HepG2 (cell line): ENCODE data around the gene ERF. TPM values are rescaled to one million over a fixed set of nuclear protein-coding genes. Genes with fewer than 3 reads are reported as not detected.

Experiments
- GMEB1 ChIP-seq: sonication (generic); formaldehyde crosslinking; IDR thresholded peaks from 2 replicates; pipeline ENCODE4 v1.5.1; 2020; ENCODE audit warnings: missing genetic modification reagents, mild to moderate bottlenecking, borderline replicate concordance
- HNF4G ChIP-seq, 2 experiments: sonication (generic) in 1 of 2; formaldehyde crosslinking in 1 of 2; IDR thresholded peaks; 2 replicates each; pipeline versions ENCODE4 v1.4.0 to v1.6.1; 2011 to 2020; ENCODE audit warnings: borderline replicate concordance in 2 of 2, low read depth in 2 of 2, mild to moderate bottlenecking in 2 of 2, low read length in 1 of 2, missing genetic modification reagents in 1 of 2, moderate library complexity in 1 of 2
- SRY ChIP-seq: sonication (generic); formaldehyde crosslinking; IDR thresholded peaks from 2 replicates; pipeline ENCODE4 v1.8.0; 2022; ENCODE audit warnings: mild to moderate bottlenecking, missing genetic modification reagents
- ZNF138 ChIP-seq: sonication (generic); formaldehyde crosslinking; IDR thresholded peaks from 2 replicates; pipeline ENCODE4 v1.5.0; 2020; ENCODE audit warnings: mild to moderate bottlenecking, low read depth, missing genetic modification reagents
- ZNF280B ChIP-seq: sonication (generic); formaldehyde crosslinking; IDR thresholded peaks from 2 replicates; pipeline ENCODE4 v1.5.0; 2020; ENCODE audit warnings: missing genetic modification reagents, mild to moderate bottlenecking, borderline replicate concordance
- polyA plus RNA-seq, 8 experiments: library from polyadenylated mRNA; depleted of rRNA in 3 of 8; stranded (reverse) in 7 of 8; unstranded in 1 of 8; fragments of >200 nt; fragmentation: Illumina TruSeq in 4 of 8; extraction: Trizol in 4 of 8; gene quantifications; 2 replicates each; pipeline versions ENCODE4 v1.2.1 to v1.2.3, GENCODE V29; 2011 to 2016; ENCODE audit warnings: low read depth in 4 of 8, missing spikeins in 1 of 8, mixed read lengths in 1 of 8; ENCODE audit not compliant: insufficient read depth in 1 of 8
- total RNA-seq, 5 experiments: library from RNA; depleted of rRNA; stranded (reverse); fragments of >200 nt; fragmentation: Illumina TruSeq; extraction: Trizol; gene quantifications; 2 replicates each; pipeline ENCODE4 v1.2.3, GENCODE V29; 2016; ENCODE audit warnings: low read depth in 1 of 5
- TF ChIP-seq, protein P1 (sequence below): IDR thresholded peaks from 2 replicates; pipeline ENCODE4 v1.4.0; 2020; ENCODE audit warnings: mild to moderate bottlenecking, missing genetic modification reagents
- TF ChIP-seq, protein P2 (sequence below), 2 experiments: fragments of 450-650 bp in 1 of 2; sonication (generic) in 1 of 2; formaldehyde crosslinking in 1 of 2; IDR thresholded peaks; 2 replicates each; pipeline versions ENCODE4 v1.6.1 to v1.8.0; 2016 to 2022; ENCODE audit warnings: antibody characterized with exemption in 1 of 2, mild to moderate bottlenecking in 1 of 2, missing genetic modification reagents in 1 of 2

Gene ERF
- total and polyA plus RNA-seq, 2 of the 13 experiments (the other 11 are each of a cell fraction or from before 2014, with no cell fraction given), result 67.1 to 69.9 TPM

- TF ChIP-seq GMEB1 (CRISPR knock-in tag) (peak; percentile 79; the same call in 1 of the 2 replicates), HNF4G (IDR thresholded peaks at IDR 0.05; ENCODE audit: borderline replicate concordance, low read depth, low read length) (no peak), HNF4G (CRISPR knock-in tag; IDR thresholded peaks at IDR 0.05; ENCODE audit: borderline replicate concordance, low read depth) (no peak), ZNF280B (CRISPR knock-in tag) (peak; percentile 80; the same call in 1 of the 2 replicates), SRY (CRISPR knock-in tag) (0 out of 2 replicates have a peak, but pooled peaks have one; percentile 61), ZNF138 (CRISPR knock-in tag) (peak; percentile 24; the same call in 1 of the 2 replicates)
- TF ChIP-seq, protein P1, sequence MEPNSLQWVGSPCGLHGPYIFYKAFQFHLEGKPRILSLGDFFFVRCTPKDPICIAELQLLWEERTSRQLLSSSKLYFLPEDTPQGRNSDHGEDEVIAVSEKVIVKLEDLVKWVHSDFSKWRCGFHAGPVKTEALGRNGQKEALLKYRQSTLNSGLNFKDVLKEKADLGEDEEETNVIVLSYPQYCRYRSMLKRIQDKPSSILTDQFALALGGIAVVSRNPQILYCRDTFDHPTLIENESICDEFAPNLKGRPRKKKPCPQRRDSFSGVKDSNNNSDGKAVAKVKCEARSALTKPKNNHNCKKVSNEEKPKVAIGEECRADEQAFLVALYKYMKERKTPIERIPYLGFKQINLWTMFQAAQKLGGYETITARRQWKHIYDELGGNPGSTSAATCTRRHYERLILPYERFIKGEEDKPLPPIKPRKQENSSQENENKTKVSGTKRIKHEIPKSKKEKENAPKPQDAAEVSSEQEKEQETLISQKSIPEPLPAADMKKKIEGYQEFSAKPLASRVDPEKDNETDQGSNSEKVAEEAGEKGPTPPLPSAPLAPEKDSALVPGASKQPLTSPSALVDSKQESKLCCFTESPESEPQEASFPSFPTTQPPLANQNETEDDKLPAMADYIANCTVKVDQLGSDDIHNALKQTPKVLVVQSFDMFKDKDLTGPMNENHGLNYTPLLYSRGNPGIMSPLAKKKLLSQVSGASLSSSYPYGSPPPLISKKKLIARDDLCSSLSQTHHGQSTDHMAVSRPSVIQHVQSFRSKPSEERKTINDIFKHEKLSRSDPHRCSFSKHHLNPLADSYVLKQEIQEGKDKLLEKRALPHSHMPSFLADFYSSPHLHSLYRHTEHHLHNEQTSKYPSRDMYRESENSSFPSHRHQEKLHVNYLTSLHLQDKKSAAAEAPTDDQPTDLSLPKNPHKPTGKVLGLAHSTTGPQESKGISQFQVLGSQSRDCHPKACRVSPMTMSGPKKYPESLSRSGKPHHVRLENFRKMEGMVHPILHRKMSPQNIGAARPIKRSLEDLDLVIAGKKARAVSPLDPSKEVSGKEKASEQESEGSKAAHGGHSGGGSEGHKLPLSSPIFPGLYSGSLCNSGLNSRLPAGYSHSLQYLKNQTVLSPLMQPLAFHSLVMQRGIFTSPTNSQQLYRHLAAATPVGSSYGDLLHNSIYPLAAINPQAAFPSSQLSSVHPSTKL (CRISPR knock-in tag), result peak; percentile 53
- TF ChIP-seq, protein P2, sequence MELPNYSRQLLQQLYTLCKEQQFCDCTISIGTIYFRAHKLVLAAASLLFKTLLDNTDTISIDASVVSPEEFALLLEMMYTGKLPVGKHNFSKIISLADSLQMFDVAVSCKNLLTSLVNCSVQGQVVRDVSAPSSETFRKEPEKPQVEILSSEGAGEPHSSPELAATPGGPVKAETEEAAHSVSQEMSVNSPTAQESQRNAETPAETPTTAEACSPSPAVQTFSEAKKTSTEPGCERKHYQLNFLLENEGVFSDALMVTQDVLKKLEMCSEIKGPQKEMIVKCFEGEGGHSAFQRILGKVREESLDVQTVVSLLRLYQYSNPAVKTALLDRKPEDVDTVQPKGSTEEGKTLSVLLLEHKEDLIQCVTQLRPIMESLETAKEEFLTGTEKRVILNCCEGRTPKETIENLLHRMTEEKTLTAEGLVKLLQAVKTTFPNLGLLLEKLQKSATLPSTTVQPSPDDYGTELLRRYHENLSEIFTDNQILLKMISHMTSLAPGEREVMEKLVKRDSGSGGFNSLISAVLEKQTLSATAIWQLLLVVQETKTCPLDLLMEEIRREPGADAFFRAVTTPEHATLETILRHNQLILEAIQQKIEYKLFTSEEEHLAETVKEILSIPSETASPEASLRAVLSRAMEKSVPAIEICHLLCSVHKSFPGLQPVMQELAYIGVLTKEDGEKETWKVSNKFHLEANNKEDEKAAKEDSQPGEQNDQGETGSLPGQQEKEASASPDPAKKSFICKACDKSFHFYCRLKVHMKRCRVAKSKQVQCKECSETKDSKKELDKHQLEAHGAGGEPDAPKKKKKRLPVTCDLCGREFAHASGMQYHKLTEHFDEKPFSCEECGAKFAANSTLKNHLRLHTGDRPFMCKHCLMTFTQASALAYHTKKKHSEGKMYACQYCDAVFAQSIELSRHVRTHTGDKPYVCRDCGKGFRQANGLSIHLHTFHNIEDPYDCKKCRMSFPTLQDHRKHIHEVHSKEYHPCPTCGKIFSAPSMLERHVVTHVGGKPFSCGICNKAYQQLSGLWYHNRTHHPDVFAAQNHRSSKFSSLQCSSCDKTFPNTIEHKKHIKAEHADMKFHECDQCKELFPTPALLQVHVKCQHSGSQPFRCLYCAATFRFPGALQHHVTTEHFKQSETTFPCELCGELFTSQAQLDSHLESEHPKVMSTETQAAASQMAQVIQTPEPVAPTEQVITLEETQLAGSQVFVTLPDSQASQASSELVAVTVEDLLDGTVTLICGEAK (IDR thresholded peaks at IDR 0.05), result no peak
- TF ChIP-seq, protein P2 (CRISPR knock-in tag; IDR thresholded peaks at IDR 0.05), result no peak
Observed at GRCh38 chr19:42219812-42220750, 34.8 kb downstream of the ERF start, which contains the start of gene ZNF526 (continued).
